ENCODE measurements around the gene TOMM70.
"Not testable (repeated sequence)": the region's sequence is repeated elsewhere in the genome, so short reads cannot be mapped to it uniquely, and the experiment has no call there.

TOMM70 gene

GRCh38 chr3:100364421-100364820, 36.5 kb downstream of the TOMM70 start:
- DNase-seq (ENCODE audit: low read depth), result no peak

- DNase-seq (ENCODE audit: low read depth), result no peak
These were observed 39.0 kb downstream of the TOMM70 start for GRCh38 chr3:100361897-100362296.

GRCh38 chr3:100360757-100361496, 40.0 kb downstream of the TOMM70 start:
- DNase-seq (ENCODE audit: low read depth), result no peak

DNA sequence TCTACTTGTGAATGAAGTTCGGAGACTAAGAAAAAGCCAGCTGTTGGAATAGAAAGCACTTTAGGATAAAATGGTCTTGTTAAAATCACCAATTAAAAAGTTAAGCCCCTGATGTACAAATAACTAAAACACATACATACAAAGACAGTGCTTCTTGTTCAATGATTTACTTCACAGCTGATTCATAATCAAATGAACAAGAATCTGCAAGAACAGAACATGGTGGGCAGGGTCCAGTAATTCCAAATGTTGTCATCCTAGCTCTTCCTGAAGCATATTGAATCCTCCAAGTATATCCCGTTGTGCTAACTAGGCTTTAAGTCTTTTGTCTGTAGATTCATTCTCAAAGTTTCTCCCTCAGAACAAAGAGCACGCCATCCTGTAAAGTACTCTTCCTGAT, 41.9 kb downstream of the TOMM70 start:
- DNase-seq (ENCODE audit: low read depth), result no peak

DNA sequence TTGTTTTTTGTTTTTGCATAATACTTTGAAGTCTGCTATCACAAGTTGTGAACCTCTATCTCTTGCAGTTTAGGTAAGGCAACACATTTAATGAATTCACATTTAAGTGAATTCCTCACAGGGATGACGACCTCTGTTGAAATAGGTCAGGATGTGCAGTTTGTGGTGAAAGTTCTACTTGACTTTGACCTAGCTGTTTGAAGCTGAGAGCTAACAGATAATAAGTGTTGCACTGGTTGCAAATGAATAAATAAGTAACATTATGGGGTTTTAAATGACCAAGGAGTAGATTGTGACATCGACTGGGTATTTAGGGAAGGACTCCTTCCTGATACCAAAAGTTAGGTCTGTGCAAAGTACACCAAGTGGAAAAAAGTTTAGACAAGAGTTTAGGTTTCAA, 42.5 kb downstream of the TOMM70 start:
- DNase-seq (ENCODE audit: low read depth), result no peak

DNA sequence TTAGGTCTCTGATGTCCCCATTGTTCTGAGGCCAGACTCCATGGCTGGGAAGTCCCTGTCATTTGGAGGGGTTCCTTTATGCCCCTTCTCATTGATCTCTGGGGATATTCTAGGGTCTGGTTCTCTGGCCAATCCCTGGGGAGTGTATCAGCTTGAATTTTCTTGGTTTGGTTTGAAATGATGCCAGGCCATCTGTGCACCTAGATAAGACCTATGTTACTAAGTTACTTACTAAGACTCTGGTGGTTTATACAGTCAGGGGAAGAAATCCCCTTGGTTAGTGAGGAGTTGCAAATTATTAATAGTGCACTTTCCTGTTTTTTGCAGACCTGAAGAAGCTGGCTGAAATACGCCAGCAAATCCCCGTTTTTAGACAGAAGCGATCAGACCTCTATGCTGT, 46.0 kb downstream of the TOMM70 start:
- DNase-seq (ENCODE audit: low read depth), result no peak

DNA sequence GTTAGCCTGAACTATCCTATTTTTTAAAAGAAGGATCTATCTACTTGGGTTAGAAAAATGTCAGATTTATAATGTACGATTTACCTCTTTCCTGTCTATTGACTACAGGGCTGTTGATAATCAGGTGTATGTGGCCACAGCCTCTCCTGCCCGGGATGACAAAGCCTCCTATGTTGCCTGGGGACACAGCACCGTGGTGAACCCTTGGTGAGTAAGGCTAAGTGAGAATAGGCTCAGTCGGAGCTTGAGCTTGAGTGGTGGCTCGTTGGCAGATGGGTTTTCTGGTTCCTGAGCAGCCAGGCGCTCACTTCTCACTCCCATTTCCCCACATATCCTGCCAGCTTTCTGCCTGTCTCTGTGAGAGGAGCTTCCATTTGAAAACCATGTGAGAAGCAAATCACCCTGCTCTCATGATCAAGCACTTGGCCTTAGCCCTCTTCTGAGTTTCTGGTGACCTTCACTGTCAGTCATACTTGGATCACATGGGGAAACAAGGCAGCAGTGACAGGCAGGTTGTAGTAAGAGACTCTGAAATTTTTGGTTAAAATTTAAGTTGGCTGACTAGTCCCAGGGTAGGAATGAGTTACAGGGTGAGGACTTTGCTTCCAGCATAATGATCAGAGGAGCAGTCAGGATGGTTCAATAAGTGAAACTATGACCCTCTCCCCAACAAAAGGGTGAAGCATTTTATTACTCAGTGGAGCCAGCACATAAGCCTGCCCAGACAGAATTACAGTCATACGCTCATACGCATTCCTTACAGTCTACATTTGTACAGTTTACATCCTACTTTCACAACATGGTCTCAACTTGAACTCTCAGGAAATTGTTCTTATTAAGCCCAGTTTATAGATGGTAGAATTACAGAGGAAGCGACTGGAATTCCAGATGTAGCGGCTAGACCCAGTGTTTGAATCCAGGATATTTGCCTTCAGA, 48.3 kb downstream of the TOMM70 start:
- DNase-seq (ENCODE audit: low read depth), result no peak

- not testable (repeated sequence) for DNase-seq (ENCODE audit: low read depth)
These were observed 49.1 kb downstream of the TOMM70 start for GRCh38 chr3:100351770-100352169.

GRCh38 chr3:100348727-100349126, 52.2 kb downstream of the TOMM70 start:
- no peak for DNase-seq (ENCODE audit: low read depth)

DNA sequence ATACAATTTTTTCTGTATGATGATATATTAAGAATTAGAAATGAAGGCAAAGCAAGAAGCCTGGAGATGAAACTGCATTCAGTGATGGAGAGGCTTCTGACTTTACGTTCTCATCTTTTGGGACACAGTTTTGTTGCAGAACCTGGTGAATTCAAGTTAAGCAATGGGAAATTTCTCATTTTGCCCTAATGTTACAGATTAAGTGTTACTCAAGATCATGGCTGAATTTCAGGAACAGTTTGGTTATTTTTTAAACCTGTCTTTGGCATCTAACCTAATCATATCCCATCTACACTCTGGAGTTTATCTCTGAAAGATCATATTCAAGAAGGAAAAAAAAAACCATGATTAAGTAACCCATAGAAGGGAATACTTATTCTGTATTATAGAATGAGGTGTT, 60.4 kb downstream of the TOMM70 start:
- DNase-seq (ENCODE audit: low read depth), result no peak

DNA sequence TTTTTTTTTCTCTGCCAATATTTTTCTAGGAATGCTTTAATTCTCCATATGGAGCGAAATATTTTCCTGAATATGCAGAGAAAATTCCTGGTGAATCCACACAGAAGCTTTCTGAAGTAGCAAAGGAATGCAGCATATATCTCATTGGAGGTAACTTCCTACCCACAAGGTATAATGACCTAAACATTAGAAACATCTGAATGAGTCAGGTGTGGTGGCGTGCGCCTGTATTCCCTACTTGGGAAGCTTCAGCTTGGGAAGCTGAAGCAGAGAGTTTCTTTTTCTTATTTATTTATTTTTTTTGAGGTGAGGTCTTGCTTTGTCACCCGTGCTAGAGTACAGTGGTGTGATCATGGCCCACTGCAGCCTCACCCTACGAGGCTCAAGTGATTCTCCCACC, 61.1 kb downstream of the TOMM70 start:
- no peak for DNase-seq (ENCODE audit: low read depth)

DNA sequence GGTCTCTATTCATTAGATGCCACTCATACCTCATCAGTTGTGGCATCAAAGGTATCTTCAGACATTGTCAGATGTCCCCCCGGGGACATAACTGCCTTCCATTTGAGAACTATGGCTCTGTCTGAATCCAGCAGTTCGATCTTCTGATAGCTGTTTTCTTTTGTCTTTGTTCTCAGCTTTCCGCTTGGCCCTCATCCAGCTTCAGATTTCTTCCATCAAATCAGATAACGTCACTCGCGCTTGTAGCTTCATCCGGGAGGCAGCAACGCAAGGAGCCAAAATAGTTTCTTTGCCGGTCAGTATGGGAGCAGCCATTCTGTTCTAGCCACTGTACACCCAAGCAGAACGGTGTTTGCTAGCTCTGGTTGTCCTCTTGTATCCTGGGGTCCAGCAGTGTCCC, 62.0 kb downstream of the TOMM70 start:
- DNase-seq (ENCODE audit: low read depth), result no peak

DNA sequence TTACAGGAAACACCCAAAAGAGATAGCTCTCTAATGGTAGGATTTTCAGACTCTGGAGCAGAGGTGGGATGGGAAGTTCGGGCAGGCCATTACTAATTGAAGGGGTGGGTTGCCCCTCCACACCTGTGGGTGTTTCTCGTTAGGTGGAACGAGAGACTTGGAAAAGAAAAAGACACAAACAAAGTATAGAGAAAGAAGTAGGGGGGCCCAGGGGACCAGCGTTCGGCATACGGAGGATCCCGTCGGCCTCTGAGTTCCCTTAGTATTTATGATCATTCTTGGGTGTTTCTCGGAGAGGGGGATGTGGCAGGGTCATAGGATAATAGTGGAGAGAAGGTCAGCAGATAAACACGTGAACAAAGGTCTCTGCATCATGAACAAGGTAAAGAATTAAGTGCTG, 64.7 kb downstream of the TOMM70 start:
- DNase-seq (ENCODE audit: low read depth), result not testable (repeated sequence)

- DNase-seq (ENCODE audit: low read depth), result no peak
These were observed 65.5 kb downstream of the TOMM70 start for GRCh38 chr3:100335434-100335833.

DNA sequence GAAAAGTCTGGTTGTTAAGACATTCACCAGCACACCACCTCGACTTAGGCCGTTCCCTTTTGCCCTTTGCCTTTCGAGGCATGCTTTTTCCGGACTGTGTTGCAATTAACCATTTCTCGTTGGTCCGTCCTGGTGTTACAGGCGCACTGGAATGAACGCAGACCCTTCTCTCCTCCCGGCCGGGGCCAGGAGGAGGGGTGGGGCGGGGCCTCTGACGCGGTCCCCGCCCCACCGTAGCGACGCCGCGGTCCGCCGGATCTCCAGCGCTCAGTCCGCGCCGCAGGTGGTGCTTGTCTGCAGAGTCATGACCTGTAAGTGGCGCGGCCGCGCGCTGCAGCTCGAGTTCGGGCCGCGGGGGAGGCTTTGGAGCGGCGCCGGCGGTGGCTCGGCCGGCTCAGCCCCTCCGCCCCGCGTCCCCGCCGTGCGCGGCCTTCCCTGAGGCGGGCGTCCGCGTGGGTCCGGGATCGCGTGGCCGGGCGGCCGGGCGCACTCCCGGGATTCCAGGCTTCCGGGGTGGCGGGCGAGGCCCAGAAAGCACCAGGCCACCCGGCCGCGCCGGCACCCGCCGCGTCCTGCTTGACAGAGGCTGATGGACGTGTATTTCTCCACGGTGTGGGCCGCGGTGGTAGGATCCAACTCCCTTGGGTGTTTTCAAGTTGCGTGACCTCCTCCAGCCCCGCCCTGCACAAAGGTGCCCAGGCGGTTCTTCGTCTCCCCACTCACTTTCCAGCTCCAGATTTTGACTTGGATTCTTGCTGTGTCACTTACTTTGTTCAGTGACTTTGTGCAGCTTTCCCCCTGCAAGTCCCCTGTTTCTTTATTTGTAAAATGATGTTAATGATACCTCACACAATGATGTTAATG, 66.2 kb downstream of the TOMM70 start, which contains the start of gene NIT2:
NIT2 (plus strand) TSS at position 270 of the 864 bp plus-strand sequence; CDS start at position 305, 35 bp downstream.
- peak; percentile 49 for DNase-seq (ENCODE audit: low read depth)

- DNase-seq (ENCODE audit: low read depth), result no peak
These were observed 66.9 kb downstream of the TOMM70 start for GRCh38 chr3:100333970-100334487.

GRCh38 chr3:100333051-100333450, 67.8 kb downstream of the TOMM70 start:
- no peak for DNase-seq (ENCODE audit: low read depth)

- DNase-seq (ENCODE audit: low read depth), result no peak
These were observed 69.2 kb downstream of the TOMM70 start for GRCh38 chr3:100331660-100332059.

GRCh38 chr3:100330651-100331050, 70.2 kb downstream of the TOMM70 start:
- no peak for DNase-seq (ENCODE audit: low read depth)

GRCh38 chr3:100329800-100330489, 70.9 kb downstream of the TOMM70 start:
- DNase-seq (ENCODE audit: low read depth), result no peak

DNA sequence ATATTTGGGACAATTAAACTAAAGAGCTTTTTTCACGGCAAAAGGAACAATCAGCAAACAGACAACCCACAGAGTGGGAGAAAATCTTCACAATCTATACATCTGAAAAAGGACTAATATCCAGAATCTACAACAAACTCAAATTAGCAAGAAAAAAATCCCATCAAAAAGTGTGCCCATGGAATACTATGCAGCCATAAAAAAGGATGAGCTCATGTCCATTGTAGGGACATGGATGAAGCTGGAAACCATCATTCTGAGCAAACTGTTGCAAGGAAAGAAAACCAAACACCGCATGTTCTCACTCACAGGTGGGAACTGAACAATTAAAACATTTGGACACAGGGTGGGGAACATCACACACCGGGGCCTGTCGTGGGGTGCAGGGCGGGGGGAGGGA, 73.5 kb downstream of the TOMM70 start:
- not testable (repeated sequence) for DNase-seq (ENCODE audit: low read depth)

Data from fibroblast of the conjunctiva (primary cell).